Hematopoietic multipotent progenitor cell (in vitro differentiated cells): ENCODE measurements around the gene BZW1. TPM values are rescaled to one million over a fixed set of nuclear protein-coding genes. Genes with fewer than 3 reads are reported as not detected.

Source experiments
- DNase-seq, 3 donors: peaks; one replicate each; pipeline ENCODE4 v3.0.0-alpha.2; 2011 to 2015; ENCODE audit warnings: low read depth in 2 of 3, low spot score in 2 of 3
- total RNA-seq: library from RNA; depleted of rRNA; stranded (reverse); fragments of >200 nt; gene quantifications from one replicate; pipeline ENCODE4 v1.2.3, GENCODE V29; 2012

BZW1 gene
- total RNA-seq, result 135 TPM

DNA sequence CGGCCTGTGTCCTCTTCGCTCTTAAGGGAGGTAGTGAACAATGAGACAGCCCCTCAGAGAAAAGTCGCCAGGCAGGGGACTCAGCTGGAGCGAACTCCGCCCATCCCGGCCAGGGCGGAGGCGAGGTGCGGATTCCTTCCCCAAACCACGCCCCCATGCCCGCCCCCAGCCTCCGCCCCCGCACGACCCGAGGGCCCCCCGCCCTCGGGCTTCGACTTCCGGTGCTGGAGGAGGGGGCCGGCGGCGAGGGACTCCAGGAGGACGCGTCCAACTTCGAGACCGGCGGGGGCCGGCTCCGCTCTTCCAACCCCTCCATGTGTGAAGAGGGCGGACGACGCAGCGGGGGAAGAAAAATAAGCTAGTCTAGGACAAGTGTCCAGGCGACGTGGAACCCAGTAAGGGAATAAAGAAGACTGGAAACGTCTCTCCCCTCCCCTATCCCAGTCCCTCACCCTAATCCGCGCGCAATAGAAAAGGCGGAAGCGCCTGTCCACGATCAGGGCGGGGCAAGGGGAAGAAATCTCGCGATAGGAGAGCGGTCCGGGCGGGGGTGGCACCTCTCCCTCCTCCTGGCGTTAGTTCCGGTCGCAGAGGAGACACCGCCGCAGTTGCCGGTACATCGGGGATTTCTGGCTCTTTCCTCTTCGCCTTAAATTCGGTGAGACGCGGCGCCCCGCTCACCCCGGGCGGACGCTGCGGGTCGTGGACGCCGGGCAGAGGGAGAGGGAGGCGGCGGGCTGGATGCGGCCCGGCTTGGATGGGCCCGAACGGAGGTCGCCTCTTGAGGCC lies at the start of gene BZW1:
Gene BZW1 (plus strand): TSS at position 578 of the 789 bp plus-strand sequence. CDS start 1,308 bp downstream, outside the sequence.
- DNase-seq, result peak; percentile 93 to 99 (median 97)

DNA sequence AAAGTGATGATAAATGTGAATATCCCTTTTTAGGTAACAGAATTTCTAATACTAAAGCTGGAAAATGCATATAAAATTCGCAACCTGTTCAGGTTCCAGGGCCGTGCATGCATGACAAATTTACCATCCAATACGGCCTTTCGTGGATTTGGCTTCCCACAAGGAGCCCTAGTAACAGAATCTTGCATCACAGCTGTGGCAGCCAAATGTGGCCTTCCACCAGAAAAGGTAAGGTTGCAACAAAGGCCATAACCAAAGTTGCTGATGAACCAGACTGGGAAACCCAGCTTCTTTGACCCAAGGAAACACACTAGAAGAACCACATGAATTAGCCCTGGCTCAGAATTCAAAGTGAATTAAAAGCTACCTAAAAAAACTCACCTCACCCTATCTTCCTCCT lies 49.6 kb upstream of the BZW1 start:
- no peak for DNase-seq

DNA sequence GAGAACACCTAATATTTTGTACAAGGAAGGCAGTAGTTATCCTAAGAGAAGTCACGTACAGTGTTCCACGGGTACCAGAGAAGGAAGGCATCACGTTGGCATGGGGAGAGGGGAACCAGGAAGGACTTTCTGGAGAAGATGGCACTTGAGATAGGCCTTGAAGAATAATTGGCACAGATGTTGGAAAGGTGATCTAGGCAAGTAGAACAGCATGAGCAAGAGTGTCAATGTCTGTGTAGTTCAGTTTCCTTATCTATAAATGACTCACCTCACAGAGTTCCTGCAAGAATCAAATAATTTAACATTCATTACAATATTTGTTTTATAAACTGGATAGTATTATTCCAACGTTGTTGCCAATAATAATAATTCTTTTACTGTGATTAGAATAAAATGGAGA lies 48.3 kb upstream of the BZW1 start:
- DNase-seq, result no peak

DNA sequence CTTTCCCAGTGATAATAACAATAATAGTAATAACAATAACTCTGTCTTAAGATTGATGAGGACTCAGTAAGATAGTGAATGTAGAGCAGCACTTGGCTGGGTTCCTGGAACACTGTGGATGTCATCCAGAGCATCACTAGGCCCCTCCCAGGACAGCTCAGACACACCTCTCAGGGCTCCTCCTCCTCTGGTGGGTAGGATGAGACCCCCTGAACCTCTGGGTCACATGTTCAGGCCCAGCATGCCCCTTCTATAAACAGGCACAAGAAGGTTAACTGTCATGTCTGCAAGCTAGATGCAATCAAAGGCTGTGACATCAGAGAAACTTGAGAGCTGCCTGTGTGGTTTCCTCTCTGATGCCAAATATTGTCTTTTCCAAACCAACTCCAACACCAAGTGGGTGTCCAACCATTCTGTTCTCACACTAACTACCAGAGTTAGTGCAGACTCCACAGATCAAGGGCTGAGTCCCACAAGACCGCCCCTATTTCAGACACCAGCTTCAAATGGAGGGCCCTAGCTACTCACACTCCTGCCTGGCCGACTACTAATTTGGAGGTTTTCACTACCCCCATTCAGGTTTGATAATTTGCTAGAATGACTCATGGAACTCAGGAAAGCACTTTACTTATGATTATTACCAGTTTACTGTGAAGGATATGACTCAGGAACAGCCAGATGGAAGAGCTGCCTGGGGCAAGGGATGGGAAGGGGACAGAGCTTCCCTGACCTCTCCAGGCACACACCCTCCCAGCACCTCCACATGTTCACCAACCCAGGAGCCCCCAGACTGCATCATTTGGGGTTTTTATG lies 46.4 kb upstream of the BZW1 start:
- no peak for DNase-seq

DNA sequence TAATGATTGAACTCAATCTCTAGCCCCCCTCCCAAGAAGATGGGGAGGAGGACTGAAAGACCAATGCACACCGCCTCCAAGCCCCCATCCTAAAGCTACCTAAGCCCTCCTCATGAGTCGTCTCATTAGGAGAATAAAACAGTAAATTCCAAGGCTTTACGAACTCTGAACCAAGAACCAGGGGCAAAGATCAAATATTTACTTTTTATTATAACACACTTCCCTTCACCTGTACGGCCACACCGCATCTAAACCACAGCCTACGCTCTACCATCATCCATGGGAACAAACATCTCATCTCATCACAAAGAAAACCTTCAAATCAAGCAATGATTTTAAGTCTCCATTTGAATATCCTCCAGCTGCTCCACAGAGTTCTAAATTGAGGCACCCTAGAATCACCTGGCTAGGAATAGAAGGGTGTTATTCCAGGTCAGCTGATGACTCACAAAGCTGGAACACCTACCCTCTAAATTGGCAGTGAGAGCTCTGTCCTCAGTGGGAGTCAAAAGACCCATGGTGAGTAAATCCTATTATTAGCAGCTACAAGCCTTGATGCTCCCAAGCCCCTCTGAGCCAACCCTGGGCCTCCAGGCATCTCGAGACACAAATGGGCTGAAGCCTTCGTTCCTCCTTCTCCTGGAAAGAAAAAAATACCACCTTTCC lies 45.6 kb upstream of the BZW1 start:
- DNase-seq, result no peak

DNA sequence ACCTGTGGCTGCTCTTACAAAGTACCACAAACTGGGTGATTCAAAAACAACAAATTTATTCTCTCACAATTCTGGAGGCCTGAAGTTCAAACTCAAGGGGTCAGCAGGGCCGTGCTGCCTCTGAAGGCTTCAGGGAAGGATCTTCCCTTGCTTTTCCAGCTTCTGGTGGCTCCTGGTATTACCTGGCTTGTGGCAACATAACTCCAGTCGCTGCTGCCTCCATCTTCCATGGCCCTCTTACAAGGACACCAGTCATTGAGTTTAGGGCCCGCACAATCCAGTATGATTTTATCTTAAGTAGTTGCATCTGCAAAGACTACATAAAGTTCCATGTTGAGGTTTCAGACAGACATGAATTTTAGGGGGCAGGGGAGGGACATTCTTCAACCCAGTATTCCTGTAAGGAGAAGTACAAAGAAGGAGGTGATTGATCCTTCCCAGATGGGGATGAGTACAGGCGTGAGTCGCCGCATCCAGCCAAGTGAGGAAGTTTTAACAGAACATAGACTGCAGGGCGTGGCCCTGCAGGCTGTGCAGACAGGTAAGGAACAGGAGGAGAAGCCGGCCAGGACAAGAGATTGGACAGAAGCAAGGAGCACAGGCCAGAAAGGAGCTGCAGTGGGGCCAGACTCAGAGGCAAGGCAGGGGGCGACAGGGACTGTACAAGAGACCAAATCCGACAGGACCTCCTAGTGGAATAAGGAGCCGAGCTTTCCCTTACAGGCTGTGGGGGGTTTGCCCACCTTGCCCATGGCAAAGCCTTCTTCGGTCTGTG lies 44.4 kb upstream of the BZW1 start:
- DNase-seq, result no peak

DNA sequence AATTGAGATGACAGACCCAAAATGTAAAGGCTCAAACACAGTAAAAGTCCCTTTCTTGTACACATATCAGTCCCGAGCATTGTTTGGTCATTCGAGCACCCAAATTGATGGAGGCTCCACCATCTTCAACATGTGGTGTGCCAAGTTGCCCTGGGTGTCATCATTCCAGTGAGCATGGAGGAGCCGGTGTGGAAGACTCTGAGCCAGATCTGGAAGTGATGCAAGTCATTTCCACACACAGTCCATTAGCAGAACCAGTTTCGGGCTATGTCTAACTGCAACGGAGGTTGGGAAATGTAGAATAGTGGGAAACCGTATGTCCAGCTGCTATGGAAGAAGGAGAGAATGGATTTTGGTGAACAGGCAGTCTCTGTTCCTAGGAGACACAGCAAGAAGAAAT lies 40.9 kb upstream of the BZW1 start:
- no peak for DNase-seq

DNA sequence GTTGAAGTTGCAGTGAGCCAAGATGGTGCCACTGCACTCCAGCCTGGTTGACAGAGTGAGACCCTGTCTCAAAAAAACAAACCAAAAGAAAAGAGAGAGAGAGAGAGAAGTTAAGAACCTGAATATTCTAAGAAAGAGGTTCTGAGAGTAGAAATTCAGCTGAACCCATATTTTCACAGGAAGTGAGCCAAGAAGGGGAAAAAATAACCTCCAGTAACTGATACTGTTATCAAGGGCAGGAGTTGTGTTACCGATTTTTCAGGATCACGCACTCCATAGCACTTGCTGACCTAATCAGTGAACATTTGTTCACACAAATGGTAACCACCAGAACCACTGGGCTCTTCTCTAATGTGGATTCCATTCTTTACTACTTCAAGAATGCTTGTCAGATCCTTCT lies 39.1 kb upstream of the BZW1 start:
- DNase-seq, result no peak

DNA sequence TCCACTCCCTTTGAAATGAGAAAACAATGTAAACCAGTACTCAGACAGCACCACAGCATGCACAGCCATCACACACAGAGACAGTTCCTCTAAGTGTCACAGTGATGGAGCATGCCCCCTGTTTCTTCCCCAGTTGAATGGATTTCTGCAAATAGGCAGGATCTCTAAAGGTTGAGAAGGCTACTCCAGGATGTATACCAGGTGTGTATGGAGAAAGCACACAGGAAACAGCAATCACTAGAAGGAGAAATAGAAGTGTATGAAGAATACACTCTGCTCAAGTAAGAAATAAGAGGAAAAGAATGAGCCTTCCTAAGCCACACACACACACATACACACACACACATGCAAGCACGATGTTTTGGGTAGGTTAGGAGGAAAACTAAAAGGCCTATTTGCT lies 38.6 kb upstream of the BZW1 start:
- DNase-seq, result no peak

DNA sequence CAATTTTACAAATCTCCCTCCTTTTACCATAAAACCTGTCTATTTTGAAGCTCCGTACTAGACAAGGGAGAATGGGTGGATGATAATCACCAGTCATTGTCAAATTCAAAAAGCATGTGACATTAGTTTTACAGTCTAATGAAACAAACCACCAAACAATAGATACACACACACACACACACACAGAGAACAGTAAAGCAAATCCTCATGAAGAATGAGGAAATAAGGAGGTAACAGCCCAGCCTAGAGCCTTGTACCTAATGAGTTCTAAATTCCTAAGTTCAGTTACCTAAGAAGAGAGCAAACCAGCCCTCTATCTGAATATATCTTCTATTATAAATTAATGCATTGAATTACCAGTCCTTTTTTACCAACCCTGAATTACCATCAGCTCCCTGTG lies 36.8 kb upstream of the BZW1 start:
- DNase-seq, result no peak

DNA sequence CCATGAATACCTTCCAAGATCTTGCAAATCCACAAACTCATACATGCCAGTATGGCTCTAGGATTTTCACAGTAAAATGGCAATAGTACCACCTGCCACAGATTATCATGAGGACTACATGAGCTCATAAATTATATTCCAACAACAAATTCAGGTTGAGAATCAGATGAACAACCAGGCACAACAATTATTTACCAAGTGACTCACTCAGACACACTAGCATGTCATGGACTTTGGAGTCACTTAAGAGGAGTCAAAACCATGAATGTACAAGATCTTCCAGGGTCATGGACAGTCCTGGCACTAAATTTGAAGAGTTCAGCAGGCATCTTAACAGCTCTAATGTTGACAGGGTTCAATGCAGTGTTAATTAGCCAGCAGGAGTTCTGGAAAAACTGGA lies 34.4 kb upstream of the BZW1 start:
- no peak for DNase-seq

DNA sequence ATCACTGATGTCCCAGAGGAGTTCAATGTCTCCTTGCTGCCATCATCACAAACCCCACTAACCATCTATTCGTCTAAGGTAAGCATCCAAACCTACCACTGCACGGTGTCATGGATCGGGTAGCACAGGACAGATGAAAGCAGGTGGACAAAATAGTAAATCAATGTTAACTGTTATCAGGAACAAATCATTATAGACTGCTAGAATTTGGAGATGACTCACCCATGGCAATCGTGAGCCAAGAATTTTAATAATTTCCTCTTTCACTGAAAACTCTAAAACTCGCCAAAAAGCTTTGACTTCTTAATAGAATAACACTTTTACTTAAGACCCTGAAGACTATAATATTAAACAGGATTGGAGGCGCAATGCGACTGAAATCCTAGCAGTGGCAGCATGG lies 33.7 kb upstream of the BZW1 start:
- no peak for DNase-seq

DNA sequence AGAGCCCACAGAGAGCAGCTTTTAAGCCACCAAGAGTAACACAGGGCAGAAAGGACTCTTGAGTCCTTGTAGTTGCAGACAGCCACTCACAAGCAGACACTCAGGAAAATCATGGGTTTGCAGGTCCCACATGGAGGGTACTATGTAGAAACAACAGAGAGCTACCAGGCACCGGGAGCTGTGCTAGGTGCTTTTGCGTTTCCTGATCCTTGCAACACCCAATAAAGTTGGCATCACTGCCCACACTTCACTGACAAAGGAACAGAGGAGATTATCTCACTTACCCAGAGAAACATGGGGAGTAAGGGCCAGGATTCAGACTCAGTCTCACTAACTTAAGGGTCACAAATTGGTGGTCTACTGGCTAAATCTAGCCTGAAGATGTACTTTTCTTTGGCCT lies 32.5 kb upstream of the BZW1 start:
- no peak for DNase-seq

DNA sequence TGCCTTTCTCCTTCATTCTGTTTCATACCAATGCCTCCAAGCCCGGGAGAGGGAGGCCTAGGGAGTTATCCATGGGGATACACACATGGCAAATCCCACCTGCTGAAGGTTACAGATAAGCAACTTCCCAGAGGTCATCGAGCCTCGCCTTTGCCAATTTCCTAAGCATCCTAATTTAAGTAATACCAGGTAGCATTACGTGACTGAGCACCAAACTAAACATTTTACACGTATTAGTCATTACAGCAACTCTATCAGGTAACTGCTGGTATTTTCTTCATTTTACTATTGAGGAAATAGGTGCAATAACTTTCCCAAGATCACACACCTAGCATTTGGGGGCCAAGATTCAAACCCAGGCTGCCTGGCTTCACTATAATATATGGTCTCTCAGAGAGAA lies 30.1 kb upstream of the BZW1 start:
- no peak for DNase-seq

DNA sequence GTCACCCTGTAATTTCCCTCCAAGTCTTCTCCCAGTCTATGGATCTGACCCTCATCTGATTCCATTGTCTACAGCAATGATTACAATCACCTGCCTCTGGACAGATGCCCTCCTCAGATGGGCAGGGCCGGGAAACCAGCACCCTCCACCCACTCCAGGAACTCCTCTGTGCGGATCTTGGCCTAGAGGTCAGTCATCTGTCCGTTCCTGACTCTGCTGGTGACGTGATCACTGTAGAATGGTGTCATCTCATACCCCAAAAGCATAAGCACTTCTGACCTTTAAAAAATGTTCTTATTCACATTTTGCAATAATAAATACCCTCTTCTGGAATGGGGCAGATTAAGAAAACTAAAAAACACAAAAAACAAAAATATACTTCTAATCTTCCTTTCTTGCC lies 29.5 kb upstream of the BZW1 start:
- no peak for DNase-seq

DNA sequence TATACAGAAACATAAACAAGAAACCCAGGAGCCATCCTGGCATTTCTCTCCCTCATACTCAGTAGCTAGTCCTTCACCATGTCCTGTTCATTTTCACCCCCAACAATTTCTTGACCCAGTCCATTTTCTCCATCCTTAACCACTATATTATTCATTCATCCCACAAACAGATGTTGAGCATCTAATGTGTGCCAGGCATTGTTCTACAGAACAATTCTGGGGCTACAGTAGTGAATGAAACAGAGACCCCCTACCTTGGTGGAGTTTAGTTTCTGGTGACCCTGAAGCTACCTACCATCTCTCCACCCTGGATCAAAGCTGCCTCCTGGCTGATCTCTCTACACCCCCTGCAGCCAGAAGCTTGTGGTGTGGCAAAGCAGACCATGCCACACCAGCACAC lies 27.5 kb upstream of the BZW1 start:
- no peak for DNase-seq

DNA sequence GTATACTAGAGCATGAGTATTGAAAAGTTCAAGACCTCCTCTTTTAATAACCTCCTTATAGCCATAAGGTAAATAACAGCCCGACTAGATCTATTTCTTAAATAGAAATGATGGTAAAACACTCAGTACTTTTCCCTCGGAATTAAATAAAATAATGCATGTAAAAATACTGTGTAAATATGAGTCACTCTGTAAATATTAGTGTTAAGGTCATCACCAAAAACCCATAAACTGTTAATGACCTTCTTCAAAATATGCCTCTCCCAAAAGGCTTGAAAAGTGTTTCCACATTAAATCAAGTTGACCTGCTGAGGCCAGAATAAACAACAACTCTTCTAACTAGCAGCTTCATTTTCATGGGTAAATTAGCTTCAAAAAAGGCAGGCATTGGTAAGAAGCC lies 25.3 kb upstream of the BZW1 start:
- no peak for DNase-seq

DNA sequence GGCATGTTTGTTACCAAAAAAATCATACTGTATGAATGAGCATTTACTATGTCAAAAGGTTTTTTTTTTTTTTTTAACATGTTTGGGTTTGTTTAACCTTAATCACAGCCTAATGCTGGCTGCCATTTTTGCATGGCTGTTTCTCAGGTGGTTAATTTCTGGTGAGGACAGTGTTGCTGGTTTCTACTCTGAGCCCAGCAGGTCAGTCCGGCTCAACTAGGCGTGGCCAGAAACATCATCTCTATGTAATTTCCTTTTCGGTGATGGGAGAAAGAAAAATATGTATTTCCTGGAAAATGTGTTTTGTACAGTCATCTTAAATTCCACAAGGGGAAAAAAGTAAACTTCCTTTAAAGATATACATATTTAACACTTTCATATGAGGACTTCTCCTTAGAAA lies 24.9 kb upstream of the BZW1 start:
- no peak for DNase-seq

DNA sequence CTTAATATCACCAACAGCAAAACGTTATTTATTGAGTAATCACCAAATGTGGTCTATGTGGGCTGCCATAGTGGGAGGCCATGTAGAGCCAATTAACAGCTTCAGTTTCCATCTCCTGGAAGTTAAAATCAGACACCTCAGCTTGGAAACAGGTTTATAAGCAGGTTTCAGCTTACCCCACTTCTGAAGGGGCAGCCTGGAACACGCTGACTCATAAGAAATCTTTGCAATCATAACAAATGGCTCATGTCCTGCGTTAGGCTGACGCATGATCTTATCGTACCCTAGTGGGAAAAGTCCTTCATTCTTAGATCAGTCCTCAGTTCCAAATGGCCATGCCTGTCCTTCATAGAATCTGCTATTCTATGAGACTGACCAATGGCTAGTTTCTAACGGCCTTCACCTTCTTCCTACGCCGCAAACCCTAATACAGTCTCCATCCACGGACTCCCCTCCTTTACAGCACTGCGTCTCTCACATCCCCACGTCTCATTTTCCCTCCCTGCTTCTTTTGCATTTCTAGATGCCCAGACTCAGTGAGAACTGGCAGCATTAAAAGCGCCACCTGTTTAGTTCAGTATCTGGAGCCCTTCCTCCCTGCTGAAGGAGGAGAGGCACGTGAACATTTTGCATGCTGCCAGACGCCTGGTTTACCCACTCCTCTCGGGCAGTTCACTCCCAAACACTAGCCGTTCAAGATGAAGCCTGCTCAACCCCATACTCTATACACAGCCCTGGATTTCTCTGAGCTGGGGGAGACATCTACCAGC lies 24.2 kb upstream of the BZW1 start:
- no peak for DNase-seq

DNA sequence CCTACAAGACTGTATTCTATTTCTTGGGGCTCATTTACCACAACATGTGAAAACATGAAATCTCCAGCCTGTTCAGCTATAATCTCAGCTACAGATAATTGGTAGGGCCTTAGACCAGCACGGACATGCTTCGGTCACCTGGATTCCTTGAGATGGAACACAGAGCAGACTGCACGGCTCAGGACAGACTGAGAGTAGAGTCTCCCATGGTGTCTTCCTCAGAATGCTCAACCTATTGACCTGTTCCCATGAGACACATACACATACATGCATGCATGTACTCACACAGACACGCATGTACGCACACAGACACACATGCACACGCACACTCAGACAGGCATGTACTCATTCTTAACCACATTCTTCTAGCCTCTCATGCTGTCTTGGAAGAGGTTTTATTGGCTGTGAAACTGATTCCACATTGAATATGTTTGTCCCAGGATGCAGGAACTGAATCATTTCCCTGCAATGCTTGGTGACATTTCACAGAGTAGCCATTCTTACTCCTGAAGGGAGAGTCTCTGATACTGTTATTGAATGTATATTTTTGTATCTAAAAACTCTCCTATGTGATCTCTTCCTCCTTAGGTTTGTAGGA lies 23.5 kb upstream of the BZW1 start:
- no peak for DNase-seq
